Measurements from ENCODE around the gene CHMP6. TPM values are rescaled to one million over a fixed set of nuclear protein-coding genes. Genes with fewer than 3 reads are reported as not detected.

Gene CHMP6
- polyA plus RNA-seq, 1 experiment = 27.3 TPM

DNA sequence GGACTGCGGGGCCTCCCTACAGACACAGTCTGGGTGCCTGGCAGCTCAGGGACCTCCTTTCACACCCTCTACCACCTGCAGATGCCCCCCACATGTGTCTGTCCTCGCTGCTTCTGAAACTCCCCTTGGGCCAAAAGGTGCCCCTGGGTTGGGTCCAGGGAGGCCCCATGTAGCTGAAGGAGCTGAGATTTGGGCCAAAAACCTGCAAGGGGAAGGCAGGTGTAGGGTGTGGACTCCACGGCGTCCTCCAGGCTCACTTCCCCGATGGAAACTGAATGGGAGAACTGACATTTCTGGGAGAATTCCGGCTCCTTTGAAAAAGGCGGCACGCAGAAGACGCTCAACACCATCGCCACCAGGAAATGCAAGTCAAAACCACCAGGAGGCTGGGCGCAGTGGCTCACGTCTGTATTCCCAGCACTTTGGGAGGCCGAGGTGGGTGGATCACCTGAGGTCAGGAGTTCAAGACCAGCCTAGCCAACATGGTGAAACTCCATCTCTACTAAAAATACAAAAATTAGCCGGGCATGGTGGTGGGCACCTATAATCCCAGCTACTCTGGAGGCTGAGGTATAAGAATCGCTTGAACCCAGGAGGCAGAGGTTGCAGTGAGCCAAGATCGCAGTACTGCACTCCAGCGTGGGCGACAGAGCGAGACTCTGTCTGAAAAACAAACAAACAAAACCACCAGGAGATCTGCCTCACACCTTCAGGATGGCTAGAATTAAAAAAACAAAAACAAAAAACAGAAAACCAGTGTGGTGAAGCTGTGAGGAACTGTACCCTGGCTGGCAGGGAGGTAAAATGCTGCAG lies 30.1 kb downstream of the CHMP6 start:
- TF ChIP-seq, protein P1, sequence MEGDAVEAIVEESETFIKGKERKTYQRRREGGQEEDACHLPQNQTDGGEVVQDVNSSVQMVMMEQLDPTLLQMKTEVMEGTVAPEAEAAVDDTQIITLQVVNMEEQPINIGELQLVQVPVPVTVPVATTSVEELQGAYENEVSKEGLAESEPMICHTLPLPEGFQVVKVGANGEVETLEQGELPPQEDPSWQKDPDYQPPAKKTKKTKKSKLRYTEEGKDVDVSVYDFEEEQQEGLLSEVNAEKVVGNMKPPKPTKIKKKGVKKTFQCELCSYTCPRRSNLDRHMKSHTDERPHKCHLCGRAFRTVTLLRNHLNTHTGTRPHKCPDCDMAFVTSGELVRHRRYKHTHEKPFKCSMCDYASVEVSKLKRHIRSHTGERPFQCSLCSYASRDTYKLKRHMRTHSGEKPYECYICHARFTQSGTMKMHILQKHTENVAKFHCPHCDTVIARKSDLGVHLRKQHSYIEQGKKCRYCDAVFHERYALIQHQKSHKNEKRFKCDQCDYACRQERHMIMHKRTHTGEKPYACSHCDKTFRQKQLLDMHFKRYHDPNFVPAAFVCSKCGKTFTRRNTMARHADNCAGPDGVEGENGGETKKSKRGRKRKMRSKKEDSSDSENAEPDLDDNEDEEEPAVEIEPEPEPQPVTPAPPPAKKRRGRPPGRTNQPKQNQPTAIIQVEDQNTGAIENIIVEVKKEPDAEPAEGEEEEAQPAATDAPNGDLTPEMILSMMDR (IDR thresholded peaks at IDR 0.05; ENCODE audit: low read depth, low read length) = no peak
- Histone ChIP-seq H3K9me3 (ENCODE audit: control insufficient read depth, insufficient read depth, low read length) (peaks cover 1% of the 10 kb centered on the region; the same call in 1 of the 2 replicates), H3K27me3 (ENCODE audit: control insufficient read depth, insufficient read depth, low read length) (peaks cover 19% of the 10 kb centered on the region), H3K4me3 (ENCODE audit: low read depth, low read length) (no peak overlapping the region), H3K27ac (ENCODE audit: low read depth, low read length) (no peak overlapping the region)
- POLR2A ChIA-PET = no interaction called here
- no peak for DNase-seq (ENCODE audit: low read depth, low spot score)
- CTCF ChIA-PET = interaction anchor here (0.6 to 2.3 kb wide), 3 partner anchors 12 to 81 kb away, joined by 3 to 15 read pairs (median 4); no protein-coding TSS in a partner anchor

DNA sequence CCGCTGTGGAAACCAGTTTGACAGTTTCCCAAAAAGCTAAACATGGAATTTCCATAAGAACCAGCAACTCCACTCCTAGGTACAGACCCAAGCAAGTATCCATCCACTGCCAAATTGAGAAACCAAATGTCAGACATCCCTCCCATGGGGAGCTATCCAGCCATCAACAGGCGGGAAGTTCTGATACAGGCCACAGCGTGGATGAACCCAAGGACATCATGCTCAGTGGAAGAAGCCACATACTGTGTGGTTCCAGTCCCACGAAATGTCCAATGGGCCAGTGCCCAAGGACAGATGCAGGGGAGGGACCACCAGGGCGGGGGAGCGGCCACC lies 30.7 kb downstream of the CHMP6 start:
- no peak overlapping the region for H3K27ac ChIP-seq (ENCODE audit: low read depth, low read length)
- H3K9me3 ChIP-seq (ENCODE audit: control insufficient read depth, insufficient read depth, low read length) = peaks cover 6% of the 10 kb centered on the region; the same call in 1 of the 2 replicates
- POLR2A ChIA-PET = no interaction called here
- H3K4me3 ChIP-seq (ENCODE audit: low read depth, low read length) = no peak overlapping the region
- DNase-seq (ENCODE audit: low read depth, low spot score) = no peak
- CTCF ChIA-PET = interaction anchor here (0.6 to 2.3 kb wide), 2 partner anchors 12 to 40 kb away, joined by 4 to 15 read pairs; no protein-coding TSS in a partner anchor
- H3K27me3 ChIP-seq (ENCODE audit: control insufficient read depth, insufficient read depth, low read length) = peaks cover 23% of the 10 kb centered on the region
- TF ChIP-seq, protein P1 (IDR thresholded peaks at IDR 0.05; ENCODE audit: low read depth, low read length) = no peak

- Histone ChIP-seq H3K27ac (ENCODE audit: low read depth, low read length) (no peak overlapping the region), H3K9me3 (ENCODE audit: control insufficient read depth, insufficient read depth, low read length) (peaks cover 9% of the 10 kb centered on the region; the same call in 1 of the 2 replicates), H3K4me3 (ENCODE audit: low read depth, low read length) (no peak overlapping the region), H3K27me3 (ENCODE audit: control insufficient read depth, insufficient read depth, low read length) (peaks cover 32% of the 10 kb centered on the region)
- ChIA-PET POLR2A (interaction anchor here (0.9 kb wide), 1 partner anchor 10 kb away, joined by 4 read pairs; no protein-coding TSS in a partner anchor), CTCF (interaction anchor here (1.9 to 2.0 kb wide), 2 partner anchors 73 to 77 kb away, joined by 6 to 12 read pairs; no protein-coding TSS in a partner anchor)
- no peak for DNase-seq (ENCODE audit: low read depth, low spot score)
- TF ChIP-seq, protein P1 (IDR thresholded peaks at IDR 0.05; ENCODE audit: low read depth, low read length) = no peak
Measured at GRCh38 chr17:81025065-81025740, 33.6 kb downstream of the CHMP6 start.

GRCh38 chr17:81025741-81026129 lies 34.1 kb downstream of the CHMP6 start:
- no peak for DNase-seq (ENCODE audit: low read depth, low spot score)

More at GRCh38 chr17:81025741-81026129, 34.1 kb downstream of the CHMP6 start:
- POLR2A ChIA-PET = interaction anchor here (0.9 kb wide), 1 partner anchor 10 kb away, joined by 4 read pairs; no protein-coding TSS in a partner anchor
- Histone ChIP-seq H3K4me3 (ENCODE audit: low read depth, low read length) (no peak overlapping the region), H3K27ac (ENCODE audit: low read depth, low read length) (no peak overlapping the region), H3K27me3 (ENCODE audit: control insufficient read depth, insufficient read depth, low read length) (peaks cover 32% of the 10 kb centered on the region), H3K9me3 (ENCODE audit: control insufficient read depth, insufficient read depth, low read length) (peaks cover 9% of the 10 kb centered on the region; the same call in 1 of the 2 replicates)
- CTCF ChIA-PET = interaction anchor here (1.9 to 2.0 kb wide), 2 partner anchors 73 to 77 kb away, joined by 6 to 12 read pairs; no protein-coding TSS in a partner anchor
- TF ChIP-seq, protein P1 (IDR thresholded peaks at IDR 0.05; ENCODE audit: low read depth, low read length) = no peak
